MM.1S (cell line): ENCODE data around the gene GRIK5.

ENCODE experiments used
- EZH2 ChIP-seq: fragments of 300-600 bp; sonication (generic); optimal IDR thresholded peaks from 2 replicates; pipeline ENCODE3; 2017; ENCODE audit warnings: low read depth, mild to moderate bottlenecking, antibody characterized with exemption, low read length, mixed read lengths
- TF ChIP-seq, protein P1 (sequence below): fragments of 300-600 bp; sonication (generic); IDR thresholded peaks from 2 replicates; pipeline ENCODE4 v1.5.1; 2016; ENCODE audit warnings: antibody characterized with exemption, low read length, mixed read lengths

- TF ChIP-seq, protein P1, sequence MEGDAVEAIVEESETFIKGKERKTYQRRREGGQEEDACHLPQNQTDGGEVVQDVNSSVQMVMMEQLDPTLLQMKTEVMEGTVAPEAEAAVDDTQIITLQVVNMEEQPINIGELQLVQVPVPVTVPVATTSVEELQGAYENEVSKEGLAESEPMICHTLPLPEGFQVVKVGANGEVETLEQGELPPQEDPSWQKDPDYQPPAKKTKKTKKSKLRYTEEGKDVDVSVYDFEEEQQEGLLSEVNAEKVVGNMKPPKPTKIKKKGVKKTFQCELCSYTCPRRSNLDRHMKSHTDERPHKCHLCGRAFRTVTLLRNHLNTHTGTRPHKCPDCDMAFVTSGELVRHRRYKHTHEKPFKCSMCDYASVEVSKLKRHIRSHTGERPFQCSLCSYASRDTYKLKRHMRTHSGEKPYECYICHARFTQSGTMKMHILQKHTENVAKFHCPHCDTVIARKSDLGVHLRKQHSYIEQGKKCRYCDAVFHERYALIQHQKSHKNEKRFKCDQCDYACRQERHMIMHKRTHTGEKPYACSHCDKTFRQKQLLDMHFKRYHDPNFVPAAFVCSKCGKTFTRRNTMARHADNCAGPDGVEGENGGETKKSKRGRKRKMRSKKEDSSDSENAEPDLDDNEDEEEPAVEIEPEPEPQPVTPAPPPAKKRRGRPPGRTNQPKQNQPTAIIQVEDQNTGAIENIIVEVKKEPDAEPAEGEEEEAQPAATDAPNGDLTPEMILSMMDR, result no peak
- no peak for TF ChIP-seq EZH2
Measured at GRCh38 chr19:42068361-42068755, 1.6 kb downstream of the GRIK5 start.
